ENCODE measurements around the gene NOP9.
"Not testable (repeated sequence)": the region's sequence is repeated elsewhere in the genome, so short reads cannot be mapped to it uniquely, and the experiment has no call there.

NOP9 gene

DNA sequence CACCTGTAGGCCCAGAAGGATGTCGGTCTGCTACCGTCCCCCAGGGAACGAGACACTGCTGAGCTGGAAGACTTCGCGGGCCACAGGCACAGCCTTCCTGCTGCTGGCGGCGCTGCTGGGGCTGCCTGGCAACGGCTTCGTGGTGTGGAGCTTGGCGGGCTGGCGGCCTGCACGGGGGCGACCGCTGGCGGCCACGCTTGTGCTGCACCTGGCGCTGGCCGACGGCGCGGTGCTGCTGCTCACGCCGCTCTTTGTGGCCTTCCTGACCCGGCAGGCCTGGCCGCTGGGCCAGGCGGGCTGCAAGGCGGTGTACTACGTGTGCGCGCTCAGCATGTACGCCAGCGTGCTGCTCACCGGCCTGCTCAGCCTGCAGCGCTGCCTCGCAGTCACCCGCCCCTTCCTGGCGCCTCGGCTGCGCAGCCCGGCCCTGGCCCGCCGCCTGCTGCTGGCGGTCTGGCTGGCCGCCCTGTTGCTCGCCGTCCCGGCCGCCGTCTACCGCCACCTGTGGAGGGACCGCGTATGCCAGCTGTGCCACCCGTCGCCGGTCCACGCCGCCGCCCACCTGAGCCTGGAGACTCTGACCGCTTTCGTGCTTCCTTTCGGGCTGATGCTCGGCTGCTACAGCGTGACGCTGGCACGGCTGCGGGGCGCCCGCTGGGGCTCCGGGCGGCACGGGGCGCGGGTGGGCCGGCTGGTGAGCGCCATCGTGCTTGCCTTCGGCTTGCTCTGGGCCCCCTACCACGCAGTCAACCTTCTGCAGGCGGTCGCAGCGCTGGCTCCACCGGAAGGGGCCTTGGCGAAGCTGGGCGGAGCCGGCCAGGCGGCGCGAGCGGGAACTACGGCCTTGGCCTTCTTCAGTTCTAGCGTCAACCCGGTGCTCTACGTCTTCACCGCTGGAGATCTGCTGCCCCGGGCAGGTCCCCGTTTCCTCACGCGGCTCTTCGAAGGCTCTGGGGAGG lies 11.3 kb downstream of the NOP9 start, which contains the start of gene LTB4R:
Gene LTB4R, plus strand, starts transcription at position 857 of the 959 bp plus-strand sequence. CDS start 4,150 bp downstream, outside the sequence.
- peak; percentile 60 for DNase-seq

GRCh38 chr14:24311837-24312615 lies 12.4 kb downstream of the NOP9 start:
- DNase-seq = no peak

GRCh38 chr14:24312736-24313507 lies 13.3 kb downstream of the NOP9 start:
- DNase-seq = no peak

- DNase-seq = no peak
Measured at GRCh38 chr14:24313913-24314312, 14.3 kb downstream of the NOP9 start.

DNA sequence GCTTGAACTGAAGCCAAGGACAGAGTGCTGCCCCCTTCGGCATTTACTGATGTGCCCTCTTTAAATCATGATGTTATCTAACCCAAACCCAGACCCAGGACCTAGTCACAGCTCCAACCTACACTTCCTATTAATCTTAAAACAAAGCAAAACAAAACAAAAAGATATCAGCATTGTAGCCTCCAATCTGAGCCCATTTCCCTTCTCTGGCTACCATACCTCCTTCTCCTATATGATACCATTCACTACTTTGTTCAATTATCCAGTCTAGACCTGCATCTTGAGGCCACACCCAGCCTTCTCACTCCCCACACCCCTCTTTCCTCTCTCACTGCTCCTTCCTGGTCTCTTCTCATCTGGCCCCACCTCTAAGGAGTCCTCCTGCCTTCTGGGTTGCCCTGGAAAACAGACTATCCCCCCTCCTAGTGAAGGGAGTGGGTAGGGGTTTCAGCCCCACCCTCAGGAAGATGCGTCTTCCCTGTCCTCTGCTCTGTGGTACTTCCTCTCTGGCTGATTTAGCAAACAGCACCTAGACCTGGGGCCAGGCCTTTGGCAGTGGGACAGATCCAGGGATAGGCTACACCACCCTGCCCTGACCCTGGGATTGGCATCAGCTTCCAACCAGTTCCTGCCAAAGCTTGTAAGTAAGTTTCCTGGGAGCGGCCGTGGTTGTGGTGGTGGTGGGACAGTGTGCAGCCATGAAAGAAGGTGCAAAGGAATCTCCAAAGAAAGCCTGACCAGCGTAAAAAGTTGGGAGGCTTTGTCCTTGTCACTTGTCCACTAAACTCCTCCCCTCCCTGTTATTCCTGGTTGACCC lies 14.9 kb downstream of the NOP9 start:
- DNase-seq = no peak

GRCh38 chr14:24315243-24315806 lies 15.7 kb downstream of the NOP9 start:
- no peak for DNase-seq

- DNase-seq = no peak
Measured at GRCh38 chr14:24315807-24316596, 16.4 kb downstream of the NOP9 start.

DNA sequence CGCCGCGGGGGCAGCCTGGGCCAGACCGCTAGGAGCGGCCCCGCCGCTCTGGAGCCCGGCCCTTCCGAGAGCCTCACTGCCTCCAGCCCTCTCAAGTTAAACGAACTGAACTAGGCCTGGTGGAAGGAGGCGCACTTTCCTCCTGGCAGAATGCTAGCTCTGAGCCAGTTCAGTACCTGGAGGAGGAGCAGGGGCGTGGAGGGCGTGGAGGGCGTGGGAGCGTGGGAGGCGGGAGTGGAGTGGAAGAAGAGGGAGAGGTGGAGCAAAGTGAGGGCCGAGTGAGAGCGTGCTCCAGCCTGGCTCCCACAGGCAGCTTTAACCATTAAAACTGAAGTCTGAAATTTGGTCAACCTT lies 16.9 kb downstream of the NOP9 start:
- no peak for DNase-seq

DNA sequence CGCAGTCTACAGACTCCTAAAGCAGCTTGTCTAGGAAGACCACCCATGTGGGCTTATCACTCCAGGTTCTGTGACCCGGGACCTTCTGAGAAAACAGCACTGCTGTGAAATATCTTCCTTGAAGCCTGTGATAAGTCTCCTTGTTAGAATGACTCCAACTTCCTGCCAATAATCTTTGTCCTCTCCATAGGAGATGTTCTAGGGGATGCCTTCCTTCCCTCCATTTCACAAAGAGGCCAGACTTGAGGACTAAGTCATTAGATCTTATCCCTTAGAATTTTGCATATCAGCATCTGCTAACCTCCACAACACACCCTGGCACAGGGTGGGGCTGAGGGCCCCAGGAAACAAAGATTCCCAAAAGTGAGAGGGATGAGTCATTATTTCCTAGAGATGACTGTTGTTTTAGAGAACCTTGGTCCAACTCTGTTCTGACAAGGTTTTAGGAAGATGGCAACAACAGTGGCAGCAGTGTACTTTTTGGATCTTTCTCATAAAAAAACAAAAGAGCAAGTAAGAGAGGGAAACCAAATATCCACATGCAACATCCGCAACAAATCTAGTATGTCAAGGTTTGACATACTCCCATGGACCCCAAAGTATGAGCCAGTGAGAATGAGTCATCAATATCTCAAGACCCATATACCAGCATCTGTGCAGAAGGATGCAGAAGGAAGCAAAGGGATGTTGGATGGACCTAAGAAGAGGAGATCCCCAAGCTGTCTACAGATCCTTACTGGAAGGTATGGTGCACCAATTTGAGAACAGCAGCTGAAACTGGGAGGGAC lies 17.7 kb downstream of the NOP9 start:
- DNase-seq = peak; percentile 16

DNA sequence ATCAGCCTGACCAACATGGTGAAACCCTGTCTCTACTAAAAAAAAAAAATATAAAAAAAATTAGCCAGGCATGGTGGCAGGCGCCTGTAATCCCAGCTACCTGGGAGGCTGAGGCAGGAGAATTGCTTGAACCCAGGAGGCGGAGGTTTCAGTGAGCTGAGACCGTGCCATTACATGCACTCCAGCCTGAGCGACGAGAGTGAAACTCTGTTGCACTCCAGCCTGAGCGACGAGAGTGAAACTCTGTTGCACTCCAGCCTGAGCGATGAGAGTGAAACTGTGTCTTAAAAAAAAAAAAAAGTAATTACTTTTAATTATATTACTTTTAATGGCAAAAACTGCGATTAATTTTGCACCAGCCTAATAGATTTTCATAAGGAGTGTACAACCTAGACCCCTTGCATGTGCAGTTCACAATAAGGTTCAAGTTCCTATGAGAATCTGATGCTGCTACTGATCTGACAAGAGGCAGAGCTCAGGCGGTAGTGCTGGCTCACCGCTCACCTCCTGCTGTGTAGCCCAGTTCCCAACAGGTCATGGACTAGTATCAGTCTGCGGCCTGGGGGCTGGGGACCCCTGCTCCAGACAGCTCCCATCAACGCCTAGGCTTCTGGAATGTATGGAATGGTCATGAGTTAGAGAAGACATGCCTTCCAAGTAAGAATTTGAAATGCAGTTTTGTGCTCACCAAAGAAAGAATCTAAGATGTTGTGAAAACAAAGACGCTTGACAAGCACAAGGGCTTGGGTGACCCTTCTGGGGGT lies 21.7 kb downstream of the NOP9 start:
- no peak for DNase-seq

GRCh38 chr14:24322672-24323071 lies 23.0 kb downstream of the NOP9 start:
- no peak for DNase-seq

- no peak for DNase-seq
Measured at GRCh38 chr14:24323341-24323740, 23.7 kb downstream of the NOP9 start.

GRCh38 chr14:24324024-24324423 lies 24.4 kb downstream of the NOP9 start:
- DNase-seq = no peak

GRCh38 chr14:24325041-24325530 lies 25.4 kb downstream of the NOP9 start:
- DNase-seq = no peak

- DNase-seq = no peak
Measured at GRCh38 chr14:24325963-24326362, 26.3 kb downstream of the NOP9 start.

- DNase-seq = no peak
Measured at GRCh38 chr14:24327303-24327702, 27.7 kb downstream of the NOP9 start.

GRCh38 chr14:24327914-24328313 lies 28.3 kb downstream of the NOP9 start:
- DNase-seq = not testable (repeated sequence)

DNA sequence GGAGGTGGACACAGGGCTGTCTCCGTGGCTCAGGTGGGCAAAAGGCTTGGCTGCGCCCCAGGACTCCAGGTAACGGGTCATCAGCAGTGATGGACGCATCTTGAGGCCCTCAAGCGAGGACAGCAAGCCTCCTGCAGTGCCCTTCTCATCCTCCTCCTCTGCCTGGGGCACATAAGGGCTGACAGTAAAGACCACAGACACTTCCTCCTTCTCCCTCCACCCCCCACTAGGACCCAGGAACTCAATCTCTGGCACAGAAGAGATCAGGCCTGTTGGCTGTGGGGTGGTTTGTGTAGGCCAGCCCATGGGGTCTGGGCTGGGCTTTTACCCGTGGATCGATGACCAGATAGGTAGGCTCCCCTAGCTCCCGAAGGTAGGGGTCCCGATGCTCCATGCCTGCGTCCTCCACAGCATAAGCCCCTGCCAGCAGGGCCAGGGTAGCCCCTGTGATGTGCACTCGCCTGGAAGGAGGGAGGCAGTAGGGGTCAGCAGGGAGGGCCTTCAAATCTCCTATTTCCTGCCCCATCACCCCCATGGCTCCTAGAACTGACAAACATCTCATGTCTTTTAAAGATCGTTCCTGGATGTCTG lies 29.5 kb downstream of the NOP9 start:
- DNase-seq = no peak

GRCh38 chr14:24329736-24330135 lies 30.1 kb downstream of the NOP9 start:
- DNase-seq = no peak

Measured in fibroblast of upper back skin (primary cell).